Body of pancreas (tissue), 4 donors: ENCODE data around the gene HIGD2B. TPM values are rescaled to one million over a fixed set of nuclear protein-coding genes. Genes with fewer than 3 reads are reported as not detected.

Source experiments
- ATAC-seq: fragments of 150-250 bp; one replicate; pipeline ENCODE4 v1.9.1; 2016
- DNase-seq, 4 donors: peaks; one replicate each; pipeline ENCODE4 v3.0.0-alpha.2; 2019
- H3K27ac ChIP-seq, 4 donors: fragments of 200-600 bp; sonication (generic); 1 replicate in 3 of 4; 2 replicates in 1 of 4; pipeline versions ENCODE4 v1.5.1 to v1.6.1; 2016 to 2019; ENCODE audit warnings: mild to moderate bottlenecking in 1 of 4, mixed read lengths in 1 of 4, moderate library complexity in 1 of 4
- H3K27me3 ChIP-seq, 2 donors: fragments of 200-600 bp; sonication (generic); one replicate each; pipeline ENCODE4 v1.6.0; 2016; ENCODE audit warnings: mild to moderate bottlenecking in 1 of 2
- H3K36me3 ChIP-seq, 2 donors: fragments of 200-600 bp; sonication (generic); replicated peaks in 1 of 2; 2 replicates each; pipeline ENCODE4 v1.5.1; 2016; ENCODE audit warnings: low read depth in 2 of 2; ENCODE audit not compliant: insufficient read depth in 1 of 2
- H3K4me1 ChIP-seq: fragments of 200-600 bp; sonication (generic); one replicate; pipeline ENCODE4 v1.6.0; 2016
- H3K4me3 ChIP-seq, 2 donors: fragments of 200-600 bp; sonication (generic); 1 replicate in 1 of 2; 2 replicates in 1 of 2; pipeline ENCODE4 v1.5.1; 2016 to 2019
- H3K9me3 ChIP-seq, 3 donors: fragments of 200-600 bp; sonication (generic); 1 replicate in 2 of 3; 2 replicates in 1 of 3; pipeline ENCODE4 v1.5.1; 2016
- POLR2A ChIP-seq, 3 donors: fragments of 450-650 bp; IDR thresholded peaks; one replicate each; pipeline ENCODE4 v1.6.1; 2016; ENCODE audit warnings: antibody characterized with exemption in 3 of 3, mild to moderate bottlenecking in 2 of 3
- WGBS, 2 donors: methylation state at CpG; one replicate each; pipeline ENCODE4 v1.1.5; 2017; 5-methylcytosine and 5-hydroxymethylcytosine counted together
- intact Hi-C: fragments of 100-400 bp; cut with DNase I; formaldehyde crosslinking; loops from one replicate; pipeline ENCODE4 v1.15.1; 2023
- total RNA-seq, 2 donors: library from RNA; depleted of rRNA; stranded (reverse); fragments of >200 nt; gene quantifications; one replicate each; pipeline ENCODE4 v1.1.0, GENCODE V29; 2016
- TF ChIP-seq, protein P1 (sequence below), 7 experiments: fragments of 450-650 bp in 4 of 7; fragments of 200-600 bp in 3 of 7; sonication (generic) in 3 of 7; IDR thresholded peaks; one replicate each; pipeline ENCODE4 v1.5.1; 2016 to 2019; ENCODE audit warnings: antibody characterized with exemption in 7 of 7

The HIGD2B gene, protein sequence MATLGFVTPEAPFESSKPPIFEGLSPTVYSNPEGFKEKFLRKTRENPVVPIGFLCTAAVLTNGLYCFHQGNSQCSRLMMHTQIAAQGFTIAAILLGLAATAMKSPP
- total RNA-seq, result not detected

DNA sequence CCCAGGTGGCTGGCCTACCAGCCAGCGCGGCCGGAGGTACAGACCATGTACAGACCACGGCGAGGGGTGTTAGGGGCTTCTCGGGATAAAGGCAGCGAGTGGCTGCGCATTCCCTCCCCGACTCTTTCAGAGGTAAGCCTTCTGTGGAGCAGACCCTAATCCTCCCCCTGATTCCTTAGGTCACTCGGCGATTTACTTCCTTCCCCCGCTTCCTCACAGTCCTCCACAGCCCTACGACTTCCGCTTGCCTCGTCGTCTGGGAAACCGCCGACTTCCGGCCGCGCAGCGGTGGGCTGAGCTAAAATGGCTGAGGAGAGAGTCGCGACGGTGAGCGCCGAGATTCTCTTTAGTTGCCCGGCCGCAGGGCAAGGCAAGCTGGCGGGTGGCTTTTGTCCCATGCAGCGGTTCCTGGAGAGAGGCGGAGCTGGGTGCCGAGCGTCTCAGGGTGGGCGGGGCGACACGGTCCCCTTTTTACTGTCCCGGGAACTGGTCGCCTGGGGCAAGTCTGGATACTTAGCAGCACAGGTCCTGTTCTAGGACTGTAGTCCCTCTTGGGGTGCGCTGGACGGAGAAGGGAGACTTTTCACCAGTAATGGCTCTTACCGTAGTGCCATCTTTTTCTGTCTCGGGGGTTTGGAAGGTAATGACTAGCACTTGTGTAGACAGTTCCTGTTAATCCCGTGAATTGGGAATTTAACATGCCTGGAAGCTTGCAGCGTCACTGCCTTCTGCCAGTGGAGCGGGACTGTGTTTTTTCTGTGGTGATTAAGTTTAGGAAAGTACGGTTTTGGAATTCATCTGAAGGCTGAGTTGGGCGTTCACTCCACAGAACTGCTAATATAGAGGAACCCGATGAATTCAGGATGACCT is at the start of gene HIGD2B, which contains the start of gene BBS4:
TSS of gene HIGD2B (minus strand) at position 258 of the 870 bp plus-strand sequence. CDS start 9,808 bp downstream, outside the sequence.
TSS of gene BBS4 (plus strand) at position 283 of the 870 bp plus-strand sequence. CDS start at position 304, 21 bp downstream.
- H3K27ac ChIP-seq, result peak within 1 kb of the TSS; percentile 76 to 99 (median 96)
- DNase-seq (peak; percentile 88 to 93 (median 90)), ATAC-seq (peak; percentile 97)
- TF ChIP-seq, protein P1, sequence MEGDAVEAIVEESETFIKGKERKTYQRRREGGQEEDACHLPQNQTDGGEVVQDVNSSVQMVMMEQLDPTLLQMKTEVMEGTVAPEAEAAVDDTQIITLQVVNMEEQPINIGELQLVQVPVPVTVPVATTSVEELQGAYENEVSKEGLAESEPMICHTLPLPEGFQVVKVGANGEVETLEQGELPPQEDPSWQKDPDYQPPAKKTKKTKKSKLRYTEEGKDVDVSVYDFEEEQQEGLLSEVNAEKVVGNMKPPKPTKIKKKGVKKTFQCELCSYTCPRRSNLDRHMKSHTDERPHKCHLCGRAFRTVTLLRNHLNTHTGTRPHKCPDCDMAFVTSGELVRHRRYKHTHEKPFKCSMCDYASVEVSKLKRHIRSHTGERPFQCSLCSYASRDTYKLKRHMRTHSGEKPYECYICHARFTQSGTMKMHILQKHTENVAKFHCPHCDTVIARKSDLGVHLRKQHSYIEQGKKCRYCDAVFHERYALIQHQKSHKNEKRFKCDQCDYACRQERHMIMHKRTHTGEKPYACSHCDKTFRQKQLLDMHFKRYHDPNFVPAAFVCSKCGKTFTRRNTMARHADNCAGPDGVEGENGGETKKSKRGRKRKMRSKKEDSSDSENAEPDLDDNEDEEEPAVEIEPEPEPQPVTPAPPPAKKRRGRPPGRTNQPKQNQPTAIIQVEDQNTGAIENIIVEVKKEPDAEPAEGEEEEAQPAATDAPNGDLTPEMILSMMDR (IDR thresholded peaks at IDR 0.05), result no peak
- TF ChIP-seq POLR2A (IDR thresholded peaks at IDR 0.05), result peak; percentile 65 to 94 (median 93)
- H3K9me3 ChIP-seq, result no peaks in the 10 kb centered on the region
- peaks cover 13% of the 10 kb centered on the region for H3K4me1 ChIP-seq
- H3K27me3 ChIP-seq, result no peaks in the 10 kb centered on the region
- H3K4me3 ChIP-seq, result peak within 1 kb of the TSS; percentile 38 to 86
- H3K36me3 ChIP-seq, result no peaks in the 10 kb centered on the region
- WGBS, 2 donors, result 1% methylated on average over 31 to 49 of the region's 49 CpGs
- intact Hi-C loops, result no loop called here

DNA sequence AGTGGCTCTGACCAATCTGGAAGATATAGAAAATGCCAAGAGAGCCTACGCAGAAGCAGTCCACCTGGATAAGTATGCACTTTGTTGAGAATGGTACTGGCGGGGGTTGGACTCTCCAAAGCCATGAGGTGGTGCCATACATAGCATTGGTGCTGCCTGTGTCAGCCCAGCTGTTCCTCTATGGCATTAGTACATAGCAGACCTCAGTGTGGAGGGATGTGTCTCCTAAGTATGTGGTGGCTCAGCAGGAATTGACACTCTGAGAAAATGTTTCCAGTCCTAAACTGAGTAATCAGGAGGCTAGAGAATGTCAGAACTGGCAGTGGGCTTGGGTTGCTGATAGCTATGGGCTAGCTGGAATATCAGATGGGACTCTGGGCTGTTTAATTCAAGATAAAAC is 49.1 kb upstream of the HIGD2B start:
- ATAC-seq (no peak), DNase-seq (no peak)
- Histone ChIP-seq H3K36me3 (peaks cover 0 to 18% of the 10 kb centered on the region in 2 donors), H3K4me1 (peaks cover 21% of the 10 kb centered on the region), H3K9me3 (no peaks in the 10 kb centered on the region), H3K27me3 (no peaks in the 10 kb centered on the region), H3K4me3 (no peak overlapping the region), H3K27ac (no peak overlapping the region)
- 89 to 97% methylated on average over 2 of the region's 2 CpGs for WGBS, 2 donors
- TF ChIP-seq, protein P1 (IDR thresholded peaks at IDR 0.05), result no peak
- TF ChIP-seq POLR2A (IDR thresholded peaks at IDR 0.05), result no peak
- intact Hi-C loops, result no loop called here

DNA sequence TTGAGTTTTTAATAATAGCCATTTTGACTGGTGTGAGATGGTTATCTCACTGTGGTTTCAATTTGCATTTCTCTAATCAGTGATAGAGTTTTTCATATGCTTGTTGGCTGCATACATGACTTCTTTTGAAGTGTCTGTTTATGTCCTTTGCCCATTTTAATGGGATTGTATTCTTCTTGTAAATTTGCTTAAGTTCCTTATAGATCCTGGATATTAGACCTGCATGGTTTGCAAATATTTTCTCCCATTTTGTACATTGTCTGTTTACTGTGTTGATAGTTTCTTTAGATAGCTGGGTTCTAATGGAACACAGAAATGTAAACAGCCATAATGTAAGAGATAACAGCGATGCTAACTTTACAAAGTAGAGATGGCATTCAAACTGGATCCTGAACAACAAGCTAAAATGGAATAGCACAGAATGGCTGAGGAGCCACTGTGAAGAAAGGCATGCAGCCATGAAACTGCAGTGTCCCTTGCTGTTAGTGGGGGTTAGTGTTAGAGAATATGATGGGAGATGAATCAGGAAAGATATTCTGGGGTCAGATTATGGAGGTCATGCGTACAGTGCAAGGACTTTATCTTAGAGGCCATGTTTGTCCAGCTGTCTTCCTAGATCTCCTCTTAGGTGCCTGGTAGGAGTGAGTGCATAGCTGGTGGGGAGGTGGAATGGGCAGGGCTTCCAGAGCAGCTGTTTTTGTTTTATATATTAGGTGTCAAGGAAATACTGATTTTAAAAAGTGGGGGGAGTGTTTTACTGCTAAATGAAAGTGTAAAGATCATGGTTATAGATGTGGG is 48.2 kb upstream of the HIGD2B start:
- WGBS, 2 donors, result 25 to 37% methylated on average over 2 of the region's 2 CpGs
- H3K27ac ChIP-seq, result no peak overlapping the region
- no peak for ATAC-seq
- no peaks in the 10 kb centered on the region for H3K9me3 ChIP-seq
- no peak overlapping the region for H3K4me3 ChIP-seq
- H3K4me1 ChIP-seq, result peaks cover 21% of the 10 kb centered on the region
- peaks cover 0 to 18% of the 10 kb centered on the region in 2 donors for H3K36me3 ChIP-seq
- no peak for DNase-seq
- no peaks in the 10 kb centered on the region for H3K27me3 ChIP-seq
- intact Hi-C loops, result no loop called here
- TF ChIP-seq, protein P1 (IDR thresholded peaks at IDR 0.05), result no peak
- TF ChIP-seq POLR2A (IDR thresholded peaks at IDR 0.05), result no peak

DNA sequence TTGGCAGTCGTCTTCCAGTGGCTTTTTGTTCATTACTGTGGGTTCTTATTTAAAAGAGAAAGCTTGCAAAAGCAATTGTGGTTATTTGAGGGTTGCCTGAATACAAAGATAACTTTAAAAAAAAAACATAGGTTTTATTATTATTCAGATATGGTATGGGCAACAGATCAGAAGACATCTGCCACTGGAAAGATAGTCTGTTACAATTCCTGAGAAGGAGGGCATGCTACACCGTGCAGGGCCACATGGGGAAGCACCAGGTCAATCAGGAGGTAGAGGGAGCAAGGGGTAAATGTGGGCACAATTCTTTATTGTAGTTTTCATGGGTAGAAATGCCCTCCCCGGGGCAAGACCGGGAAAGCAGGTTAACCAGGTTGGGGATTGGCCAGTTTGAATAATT is 46.5 kb upstream of the HIGD2B start:
- Histone ChIP-seq H3K27ac (no peak overlapping the region), H3K27me3 (no peaks in the 10 kb centered on the region), H3K9me3 (no peaks in the 10 kb centered on the region), H3K4me3 (no peak overlapping the region), H3K4me1 (peaks cover 19% of the 10 kb centered on the region), H3K36me3 (peaks cover 0 to 10% of the 10 kb centered on the region in 2 donors)
- TF ChIP-seq POLR2A (IDR thresholded peaks at IDR 0.05), result no peak
- TF ChIP-seq, protein P1 (IDR thresholded peaks at IDR 0.05), result no peak
- intact Hi-C loops, result no loop called here
- DNase-seq, result no peak
- 84 to 86% methylated on average over 4 of the region's 4 CpGs for WGBS, 2 donors
- no peak for ATAC-seq
